HG02884 (cell line): Measurements from ENCODE around the gene RAB40AL.
"Not testable (repeated sequence)": the region's sequence is repeated elsewhere in the genome, so short reads cannot be mapped to it uniquely, and the experiment has no call there.

Experiments used
- ATAC-seq: cut with Tn5 transposase; IDR thresholded peaks from one replicate; pipeline ENCODE4 v1.9.1; 2021; ENCODE audit warnings: mild to moderate bottlenecking, moderate library complexity; ENCODE audit not compliant: unreplicated experiment

The RAB40AL gene, protein sequence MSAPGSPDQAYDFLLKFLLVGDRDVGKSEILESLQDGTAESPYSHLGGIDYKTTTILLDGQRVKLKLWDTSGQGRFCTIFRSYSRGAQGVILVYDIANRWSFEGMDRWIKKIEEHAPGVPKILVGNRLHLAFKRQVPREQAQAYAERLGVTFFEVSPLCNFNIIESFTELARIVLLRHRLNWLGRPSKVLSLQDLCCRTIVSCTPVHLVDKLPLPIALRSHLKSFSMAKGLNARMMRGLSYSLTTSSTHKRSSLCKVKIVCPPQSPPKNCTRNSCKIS

DNA sequence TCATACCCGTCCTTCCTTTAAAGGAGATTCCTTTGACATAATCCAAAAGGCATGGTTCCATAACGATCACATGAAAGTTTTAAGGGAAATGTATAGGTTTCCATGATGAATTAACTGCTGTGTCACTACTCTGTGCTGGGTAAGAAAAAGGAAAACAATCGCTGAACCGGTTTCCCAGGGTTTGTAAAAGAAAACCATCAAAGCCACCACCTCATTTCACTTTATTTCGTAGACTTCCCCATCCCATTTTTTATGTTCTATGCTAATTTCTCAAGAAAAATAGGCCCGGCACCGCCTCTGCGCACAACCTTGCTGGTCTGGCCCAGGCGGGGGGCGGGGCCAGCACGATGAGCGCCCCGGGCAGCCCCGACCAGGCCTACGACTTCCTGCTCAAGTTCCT is at the start of gene RAB40AL:
Gene RAB40AL (plus strand): TSS at position 301 of the 400 bp plus-strand sequence. CDS start 47 bp downstream, at position 348.
- ATAC-seq = not testable (repeated sequence)

DNA sequence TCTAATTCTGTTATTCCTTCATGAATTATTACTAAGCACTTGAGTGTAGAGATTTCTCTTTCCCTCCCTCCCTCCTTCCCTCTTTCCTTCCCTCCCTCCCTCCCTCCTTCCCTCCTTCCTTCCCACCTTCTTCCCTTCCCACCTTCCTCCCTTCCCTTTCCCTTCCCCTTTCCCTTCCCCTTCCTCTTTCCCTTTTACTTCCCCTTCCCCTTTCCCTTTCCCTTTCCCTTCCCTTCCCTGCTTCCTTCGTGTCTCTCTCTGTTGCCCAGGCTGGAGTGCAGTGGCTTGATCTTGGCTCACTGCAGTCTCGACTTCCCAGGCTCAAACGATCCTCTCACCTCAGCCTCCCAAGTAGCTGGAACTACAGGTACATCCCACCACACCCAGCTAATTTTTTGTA is 49.4 kb upstream of the RAB40AL start:
- no peak for ATAC-seq

GRCh38 chrX:102892103-102892502 is 45.0 kb upstream of the RAB40AL start:
- ATAC-seq = no peak

DNA sequence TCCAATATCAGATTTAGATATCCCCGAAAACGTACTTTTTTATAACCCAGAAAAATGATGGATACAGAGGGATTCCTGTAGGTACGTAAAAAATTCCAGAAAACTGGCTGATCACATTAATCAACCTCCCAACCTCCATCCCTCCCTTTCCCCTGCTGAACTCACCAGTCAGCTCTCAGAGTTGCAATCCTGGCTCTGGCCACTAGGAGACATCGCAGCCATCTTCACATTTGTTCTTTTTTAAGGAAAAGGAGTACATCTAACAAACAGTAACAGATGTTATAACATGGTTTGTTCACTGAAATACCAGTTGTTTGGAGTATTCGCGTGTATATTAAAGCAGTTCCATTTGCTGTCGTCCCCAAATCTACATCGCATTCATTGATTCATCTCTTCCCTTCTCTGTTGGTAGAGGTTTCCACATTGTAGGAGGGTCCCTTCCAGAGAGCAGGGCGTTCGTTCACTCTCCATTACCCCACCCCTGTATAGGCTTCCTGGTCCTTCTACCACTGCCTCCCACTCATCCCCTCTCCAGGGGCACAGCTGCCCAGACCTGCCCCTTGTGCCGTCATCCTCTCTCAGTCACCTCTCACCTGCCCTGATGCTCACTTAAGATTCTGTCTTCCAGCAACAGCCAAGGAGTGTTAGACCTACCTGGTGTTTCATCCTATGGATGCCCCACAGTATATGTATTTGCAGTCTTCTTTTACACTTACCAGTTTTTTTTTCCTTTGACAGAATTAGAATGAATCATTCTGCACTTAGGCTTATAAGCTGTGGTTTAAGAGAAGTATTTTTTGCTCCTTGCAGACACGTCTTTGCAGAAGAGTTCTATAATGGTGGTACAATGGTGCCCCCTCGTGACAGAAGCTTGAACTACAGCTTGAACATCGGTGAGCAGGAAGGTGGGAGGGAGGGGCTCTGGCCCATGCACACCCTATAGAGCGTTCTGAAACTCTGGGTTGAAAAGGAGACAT is 36.8 kb upstream of the RAB40AL start:
- peak; percentile 81 for ATAC-seq

DNA sequence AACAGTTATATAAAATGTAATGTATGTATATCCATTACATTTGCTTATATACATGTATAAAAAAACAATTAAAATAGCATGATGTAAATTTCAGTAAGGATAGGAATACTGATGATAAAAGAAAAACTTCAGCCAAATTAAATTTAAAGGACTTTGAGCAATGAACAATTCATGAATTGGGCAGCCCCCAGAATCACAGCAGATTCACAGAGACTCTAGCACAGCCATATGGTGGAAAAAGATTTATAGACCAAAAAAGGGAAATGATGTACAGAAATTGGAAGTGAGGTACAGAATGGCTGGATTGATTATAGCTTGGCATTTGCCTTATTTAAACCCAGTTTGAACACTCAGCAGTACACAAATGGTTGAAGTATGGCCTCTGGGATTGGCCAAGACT is 34.7 kb upstream of the RAB40AL start:
- ATAC-seq = no peak

DNA sequence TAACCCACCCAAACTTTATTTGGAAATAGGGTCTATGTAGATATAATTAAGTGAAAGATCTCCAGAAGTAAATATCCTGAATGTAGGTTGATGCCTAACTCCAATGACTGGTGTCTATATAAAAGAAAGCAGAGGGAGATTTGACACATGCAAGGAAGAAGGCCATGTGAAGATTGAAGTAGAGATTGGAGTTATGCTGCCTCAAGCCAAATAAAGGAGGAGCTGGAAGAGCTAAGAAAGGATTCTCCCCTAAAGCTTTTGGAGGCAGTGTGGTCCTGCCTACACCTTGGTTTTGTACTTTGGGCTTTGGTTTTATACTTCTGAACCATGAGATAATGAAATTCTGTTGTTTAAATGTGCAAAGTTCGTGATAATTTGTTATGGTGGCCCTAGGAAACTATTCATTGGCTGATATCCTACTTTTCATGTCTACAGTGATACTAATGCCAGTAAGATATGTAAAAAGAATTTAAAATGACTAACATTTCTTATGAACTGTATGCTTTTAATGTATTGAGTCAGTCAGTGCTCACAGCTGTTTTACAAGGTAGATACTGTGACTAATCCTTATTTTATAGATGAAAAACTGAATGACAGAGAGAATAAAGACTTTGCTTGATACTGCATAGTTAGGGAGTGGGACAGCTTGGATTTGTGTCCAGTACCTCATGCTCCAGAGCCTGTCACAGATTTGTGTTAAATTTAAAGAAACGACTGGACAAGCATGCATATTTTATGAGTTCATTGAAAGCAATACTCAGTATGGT is 5.9 kb upstream of the RAB40AL start:
- no peak for ATAC-seq

DNA sequence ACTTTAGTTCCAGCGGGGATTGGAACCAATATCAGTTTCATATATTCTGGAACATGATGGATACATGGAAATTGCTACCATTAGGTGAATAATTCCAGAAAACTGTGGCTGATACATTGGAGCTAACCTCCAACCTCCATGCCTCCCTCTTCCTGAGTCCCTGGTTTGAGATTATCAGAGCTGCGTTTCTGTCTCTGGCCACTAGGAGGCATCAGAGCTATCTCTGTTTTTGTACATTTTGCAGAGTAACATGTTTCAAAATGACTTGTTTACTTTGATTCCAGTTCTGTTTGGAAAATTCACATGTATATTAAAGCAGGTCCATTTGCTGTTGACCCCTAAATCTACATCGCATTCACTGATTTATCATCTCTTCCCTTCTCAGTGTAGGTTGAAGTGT is 2.4 kb upstream of the RAB40AL start:
- no peak for ATAC-seq

DNA sequence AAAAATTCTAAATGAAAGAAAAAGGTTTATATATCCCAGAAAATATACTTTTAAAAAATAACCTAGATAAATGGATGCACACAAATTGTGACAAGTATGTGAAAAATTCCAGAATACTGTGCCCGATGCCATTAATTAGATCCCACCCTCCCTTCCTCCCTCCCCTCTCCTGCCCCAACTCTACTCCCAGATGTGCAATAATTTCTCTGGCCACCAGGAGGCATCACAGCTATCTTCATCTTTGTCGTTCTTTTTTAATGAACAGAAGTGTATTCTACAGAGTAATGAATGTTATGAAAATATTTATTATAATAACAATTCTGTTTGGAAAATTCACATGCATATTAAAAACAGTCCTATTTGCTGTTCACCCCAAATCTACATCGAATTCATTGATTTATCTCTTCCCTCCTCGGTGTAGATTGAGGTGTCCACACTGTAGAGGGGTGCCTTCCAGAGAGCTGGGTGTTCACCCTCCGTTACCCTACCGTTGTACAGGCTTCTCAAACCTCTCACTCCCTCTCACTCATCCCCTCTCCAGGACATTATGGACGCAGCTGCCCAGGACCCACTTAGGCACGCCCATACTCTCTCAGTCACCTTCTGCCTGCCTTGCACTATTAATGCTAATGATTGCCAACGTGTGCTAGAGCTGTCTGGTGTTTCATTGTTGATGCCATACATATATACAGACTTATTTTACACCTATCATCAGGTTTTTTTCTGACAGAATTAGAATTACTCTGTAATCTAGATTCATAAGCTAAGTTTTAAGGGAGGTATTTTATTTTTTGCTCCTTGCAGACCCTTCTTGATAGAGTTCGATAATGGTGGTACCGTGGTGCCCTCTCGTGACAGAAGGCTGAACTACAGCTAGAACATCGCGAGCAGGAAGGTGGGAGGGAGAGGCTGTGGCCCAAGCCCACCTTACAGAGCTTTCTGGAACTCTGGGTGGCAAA is 14.1 kb downstream of the RAB40AL start:
- ATAC-seq = peak; percentile 75

DNA sequence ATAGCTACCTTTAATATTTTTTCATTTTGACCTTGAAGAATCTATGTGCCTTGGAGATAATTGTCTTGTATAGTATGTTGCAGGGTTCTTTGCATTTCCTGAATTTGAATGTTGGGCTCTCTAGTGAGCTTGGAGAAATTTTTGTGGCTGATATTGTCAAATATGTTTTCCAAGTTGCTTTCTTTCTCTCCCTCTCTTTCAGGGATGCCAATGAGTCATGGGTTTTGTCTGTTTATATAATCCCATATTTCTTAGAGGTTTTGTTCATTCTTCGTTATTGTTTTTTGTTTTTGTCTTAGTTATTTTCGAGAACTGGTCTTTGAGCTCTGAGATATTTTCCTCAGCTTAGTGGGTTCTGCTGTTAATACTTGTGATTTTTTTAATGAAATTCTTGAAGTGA is 20.7 kb downstream of the RAB40AL start:
- no peak for ATAC-seq

DNA sequence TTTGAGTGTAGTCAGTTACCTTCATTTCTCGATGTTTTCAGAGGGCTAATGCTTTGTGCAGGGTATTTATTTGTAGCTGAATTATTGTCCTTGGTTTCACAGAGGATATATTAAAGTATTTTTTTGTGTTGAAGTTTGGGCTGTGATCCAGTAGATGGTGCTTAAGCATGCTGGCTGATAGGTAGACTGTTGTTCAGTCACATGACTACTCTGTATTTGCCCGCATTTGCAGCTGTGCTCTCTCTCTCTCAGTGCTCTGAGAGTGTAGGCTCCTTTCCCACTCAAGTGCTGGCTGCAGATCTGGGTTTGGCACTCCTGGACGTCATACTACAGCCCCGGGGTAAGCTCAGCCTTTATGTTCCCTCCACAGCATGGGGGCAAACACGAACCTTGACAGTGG is 21.7 kb downstream of the RAB40AL start:
- no peak for ATAC-seq

GRCh38 chrX:102959471-102959870 is 22.4 kb downstream of the RAB40AL start:
- ATAC-seq = no peak

- no peak for ATAC-seq
Observed at GRCh38 chrX:102963955-102964354, 26.9 kb downstream of the RAB40AL start.

DNA sequence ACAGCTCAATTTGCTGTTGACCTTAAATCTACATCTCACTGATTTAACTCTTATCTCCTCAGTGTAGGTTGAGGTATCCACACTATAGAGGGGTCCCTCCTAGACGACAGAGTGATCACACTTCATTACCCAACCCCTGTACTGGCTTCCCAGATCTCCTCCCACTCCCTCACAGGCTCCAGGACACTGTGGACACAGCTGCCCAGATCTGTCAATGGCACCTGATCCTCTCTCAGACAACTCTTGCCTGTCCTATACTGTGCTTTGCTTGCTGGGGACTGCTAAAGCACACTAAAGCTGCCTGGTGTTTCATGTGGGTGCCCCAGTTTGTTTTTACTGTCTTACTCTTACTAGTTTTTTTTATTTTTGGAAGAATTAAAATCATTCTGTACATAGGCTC is 27.9 kb downstream of the RAB40AL start:
- ATAC-seq = no peak

GRCh38 chrX:102966701-102967100 is 29.6 kb downstream of the RAB40AL start:
- no peak for ATAC-seq

DNA sequence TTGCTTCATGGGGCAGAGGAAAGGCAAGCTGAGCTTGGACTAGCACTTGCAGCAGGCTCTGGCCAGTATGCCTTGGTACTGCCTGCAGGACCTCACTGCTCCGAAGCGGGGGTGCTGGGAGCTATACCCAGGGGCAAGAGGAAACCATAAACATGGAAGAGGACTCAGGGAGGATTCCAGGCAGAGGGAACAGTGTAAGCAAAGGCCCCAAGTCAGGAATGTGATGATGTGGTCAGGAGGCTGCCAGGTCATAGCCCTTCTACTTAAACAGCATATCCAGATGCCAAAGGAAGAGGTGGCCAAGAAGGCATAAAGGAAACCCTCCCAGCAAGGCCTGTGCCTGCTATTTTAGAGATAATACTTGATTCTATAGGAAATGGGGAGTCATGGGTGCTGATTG is 31.1 kb downstream of the RAB40AL start:
- no peak for ATAC-seq

DNA sequence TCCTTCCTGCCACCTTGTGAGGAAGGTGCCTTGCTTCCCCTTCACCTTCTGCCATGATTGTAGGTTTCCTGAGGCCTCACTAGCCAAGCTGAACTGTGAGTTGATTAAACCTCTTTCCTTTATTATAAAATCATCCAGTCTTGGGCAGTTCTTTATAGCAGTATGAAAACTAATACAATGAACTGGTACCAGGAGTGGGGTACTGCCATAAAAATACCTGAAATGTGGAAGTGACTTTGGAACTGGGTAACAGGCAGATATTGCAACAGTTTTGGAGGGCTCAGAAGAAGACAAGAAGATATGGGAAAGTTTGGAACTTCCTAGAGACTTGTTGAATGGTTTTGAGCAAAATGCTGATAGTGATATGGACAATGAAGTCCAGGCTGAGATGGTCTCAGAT is 34.5 kb downstream of the RAB40AL start:
- ATAC-seq = not testable (repeated sequence)

GRCh38 chrX:102975016-102975415 is 37.9 kb downstream of the RAB40AL start:
- no peak for ATAC-seq

DNA sequence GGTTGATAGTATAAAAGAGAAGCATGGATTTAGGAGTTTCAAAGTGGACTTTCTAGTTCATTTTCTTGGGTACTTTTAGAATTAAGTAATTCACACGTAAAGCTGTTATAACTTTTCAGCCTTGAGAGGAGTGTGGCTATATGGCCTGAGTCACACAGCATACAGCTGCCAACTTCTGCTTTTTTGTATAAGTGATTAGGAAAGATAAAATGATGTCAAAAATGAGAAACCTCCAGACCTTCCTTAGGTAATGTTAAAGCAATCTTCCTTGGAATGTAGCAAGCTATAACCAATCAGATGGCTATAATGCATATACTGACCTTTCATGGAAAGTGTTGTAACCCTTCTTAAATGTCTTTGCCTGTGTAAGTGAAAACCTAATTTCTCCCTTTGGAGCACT is 39.2 kb downstream of the RAB40AL start:
- no peak for ATAC-seq

DNA sequence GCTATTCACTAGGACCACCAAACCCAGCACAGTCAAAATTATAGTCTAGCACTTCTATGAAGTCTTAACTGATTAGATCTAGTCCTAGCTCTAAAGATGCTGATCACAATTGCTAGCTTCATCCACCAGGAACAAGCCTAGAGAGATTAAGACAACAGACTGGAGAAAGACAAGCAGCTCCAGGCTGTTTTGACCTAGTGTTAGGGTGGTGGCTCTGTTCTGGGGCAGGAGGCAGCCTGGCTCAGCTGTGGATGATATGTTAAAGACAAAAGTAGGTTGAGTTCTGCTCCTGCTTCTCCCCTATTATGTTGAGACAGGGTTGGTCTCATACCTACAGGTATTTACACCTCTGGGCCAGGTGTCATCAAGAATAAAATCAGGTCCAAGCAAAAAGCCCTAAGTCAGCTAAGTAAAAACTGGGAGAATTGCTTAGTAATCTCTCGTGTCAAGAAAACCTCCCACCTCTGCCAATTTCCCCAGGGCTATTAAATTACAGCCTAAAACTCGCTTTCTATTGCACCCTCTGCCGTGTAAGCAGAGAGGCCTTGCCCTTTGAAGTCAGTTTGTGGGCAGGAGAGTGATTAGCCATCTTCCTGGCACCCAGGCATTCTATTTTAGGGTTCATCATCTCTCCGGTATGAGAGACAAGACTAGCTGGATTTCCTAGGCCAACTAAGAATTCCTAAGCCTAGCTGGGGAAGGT is 39.9 kb downstream of the RAB40AL start:
- ATAC-seq = no peak

GRCh38 chrX:102978594-102978993 is 41.5 kb downstream of the RAB40AL start:
- ATAC-seq = no peak
